Peyer's patch (tissue), 4 donors: Measurements from ENCODE around the gene PLET1.

Experiments
- CTCF ChIP-seq, 6 experiments: fragments of 450-650 bp in 4 of 6; fragments of 200-600 bp in 2 of 6; sonication (generic) in 1 of 6; IDR thresholded peaks; one replicate each; pipeline ENCODE4 v1.5.1; 2017 to 2019; ENCODE audit warnings: antibody characterized with exemption in 6 of 6, mild to moderate bottlenecking in 3 of 6, moderate library complexity in 1 of 6
- POLR2A ChIP-seq, 2 donors: fragments of 450-650 bp; IDR thresholded peaks; one replicate each; pipeline ENCODE4 v1.5.1; 2017; ENCODE audit warnings: antibody characterized with exemption in 2 of 2, mild to moderate bottlenecking in 2 of 2, moderate library complexity in 2 of 2

- TF ChIP-seq POLR2A (IDR thresholded peaks at IDR 0.05): no peak
- no peak for TF ChIP-seq CTCF (IDR thresholded peaks at IDR 0.05)
Observed at GRCh38 chr11:112307616-112308015, 47.0 kb upstream of the PLET1 start.
